HG03469 (cell line): ENCODE results near the gene PCDH18.
"Not testable (repeated sequence)": the region's sequence is repeated elsewhere in the genome, so short reads cannot be mapped to it uniquely, and the experiment has no call there.

ENCODE experiments used
- ATAC-seq: cut with Tn5 transposase; IDR thresholded peaks from one replicate; pipeline ENCODE4 v1.9.1; 2021; ENCODE audit warnings: mild to moderate bottlenecking, moderate library complexity, moderate number of reproducible peaks; ENCODE audit not compliant: unreplicated experiment

PCDH18 gene

DNA sequence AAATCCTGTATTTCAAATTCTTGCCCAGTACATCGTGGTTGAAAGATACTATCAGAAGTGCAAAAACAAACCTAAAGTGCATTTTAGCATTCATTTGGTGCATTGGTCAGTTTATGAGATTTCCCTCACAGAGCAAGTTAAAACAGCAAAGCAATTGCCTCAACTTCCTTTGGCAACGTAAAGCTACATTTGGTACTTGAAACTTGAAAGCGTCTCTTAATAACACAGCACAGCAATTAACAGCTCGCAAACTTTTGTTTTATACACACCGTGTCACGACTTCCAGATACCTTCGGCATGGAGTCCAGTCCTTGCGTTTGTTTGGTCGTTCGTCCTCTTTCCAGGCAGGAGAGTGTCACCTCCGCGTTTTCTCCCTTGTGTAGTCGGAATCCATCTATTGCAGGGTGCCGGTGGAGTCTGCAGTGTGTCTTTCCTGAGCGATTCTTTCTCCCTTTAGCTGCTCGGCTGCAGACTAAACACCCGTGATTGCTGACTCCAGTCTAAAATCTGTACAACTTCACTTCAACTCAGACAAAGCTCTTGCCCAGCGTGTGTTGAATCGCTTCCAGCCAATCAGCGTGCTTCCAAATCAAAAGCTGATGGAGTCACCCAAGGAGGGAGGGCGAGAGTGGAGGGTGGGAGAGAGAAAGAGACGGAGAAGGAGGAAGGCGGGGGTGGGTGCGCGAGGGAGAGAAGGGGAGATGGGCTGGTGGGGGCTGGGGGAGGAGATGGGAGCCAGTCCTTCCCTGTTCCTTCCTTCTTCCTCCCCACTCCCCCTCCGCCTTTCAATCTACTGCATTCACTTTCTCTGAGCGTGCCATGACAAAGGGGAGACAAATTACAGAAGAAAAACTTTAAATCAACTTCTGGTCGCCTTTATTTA, at the start of gene PCDH18:
Gene PCDH18 (minus strand): TSS at position 509 of the 883 bp plus-strand sequence. CDS start 406 bp downstream, at position 103.
- no peak for ATAC-seq

GRCh38 chr4:137576446-137576845, 44.2 kb upstream of the PCDH18 start:
- no peak for ATAC-seq

DNA sequence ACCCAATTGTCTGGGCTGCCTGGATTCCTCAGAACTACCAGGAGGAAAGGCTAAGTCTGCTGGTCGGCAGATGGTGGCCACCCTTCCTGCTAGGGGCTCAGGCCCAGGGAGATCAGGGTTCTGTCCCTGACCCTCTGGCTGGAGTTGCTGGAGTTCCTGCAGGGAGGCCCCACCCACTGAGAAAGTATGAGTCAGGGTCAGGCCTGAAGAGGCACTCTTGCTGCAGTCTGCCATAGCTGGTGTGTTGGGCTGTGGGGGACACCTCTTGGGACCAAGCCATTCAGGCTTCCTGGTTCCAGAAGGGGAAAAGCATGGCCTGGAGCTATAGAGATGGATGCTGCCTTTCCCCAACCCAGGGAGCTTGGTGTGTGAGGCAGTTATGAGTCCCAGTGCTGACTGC, 40.4 kb upstream of the PCDH18 start:
- no peak for ATAC-seq

DNA sequence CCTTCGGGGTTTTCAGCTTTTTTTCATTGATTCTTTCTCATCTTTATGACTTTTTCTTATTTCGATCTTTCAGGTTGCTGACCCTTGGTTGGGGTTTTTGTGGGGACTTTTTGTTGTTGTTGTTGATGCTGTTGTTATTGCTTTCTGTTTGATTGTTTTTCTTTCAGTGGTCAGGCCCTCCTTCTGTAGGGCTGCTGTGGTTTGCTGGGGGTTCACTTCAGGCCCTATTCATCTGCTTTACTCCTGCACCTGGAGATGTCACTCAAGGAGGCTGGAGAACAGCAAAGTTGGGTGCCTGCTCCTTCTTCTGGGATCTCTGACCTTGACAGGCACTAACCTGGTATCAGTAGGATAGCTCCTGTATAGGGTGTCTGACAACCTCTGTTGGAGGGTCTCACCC, 39.9 kb upstream of the PCDH18 start:
- ATAC-seq: no peak

DNA sequence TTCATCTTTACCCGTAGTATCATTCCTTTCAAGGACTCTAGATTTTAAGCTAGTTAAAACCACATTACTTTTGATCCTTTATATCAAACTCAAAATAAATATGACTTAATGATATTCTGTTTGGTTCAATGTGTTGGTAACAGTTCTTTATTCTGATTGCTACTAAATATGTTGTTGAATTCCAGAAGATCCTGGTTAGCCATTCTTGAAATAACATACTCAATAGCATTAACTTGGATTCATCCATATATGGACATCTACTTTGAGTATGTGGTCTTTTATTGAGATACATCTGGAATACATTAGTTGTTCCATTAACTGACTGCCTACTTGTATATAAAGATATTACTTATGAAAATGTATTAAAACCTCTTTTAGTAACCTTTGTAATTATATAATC, 27.5 kb upstream of the PCDH18 start:
- ATAC-seq: no peak

- no peak for ATAC-seq
Measured at GRCh38 chr4:137558951-137559350, 26.7 kb upstream of the PCDH18 start.

- no peak for ATAC-seq
Measured at GRCh38 chr4:137545461-137545861, 13.2 kb upstream of the PCDH18 start.

DNA sequence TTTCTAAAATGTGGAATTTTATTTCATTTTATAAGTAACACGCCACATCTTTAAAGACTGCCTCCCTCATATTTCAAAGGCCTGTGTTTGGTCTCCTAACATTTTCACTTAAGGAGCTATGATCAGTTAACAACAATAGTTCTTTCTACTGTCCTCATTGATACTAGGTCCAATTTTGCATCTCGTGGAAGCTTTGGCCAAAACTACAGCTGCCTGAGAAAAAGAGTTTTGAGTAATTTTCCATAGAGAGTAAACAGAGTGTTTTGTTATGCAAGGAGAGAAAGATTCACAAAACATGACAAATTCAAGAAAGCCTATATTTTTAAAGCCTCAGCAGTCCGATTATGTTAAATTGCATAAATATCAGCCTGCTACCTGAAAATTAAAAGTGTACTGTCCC, 11.4 kb upstream of the PCDH18 start:
- no peak for ATAC-seq

DNA sequence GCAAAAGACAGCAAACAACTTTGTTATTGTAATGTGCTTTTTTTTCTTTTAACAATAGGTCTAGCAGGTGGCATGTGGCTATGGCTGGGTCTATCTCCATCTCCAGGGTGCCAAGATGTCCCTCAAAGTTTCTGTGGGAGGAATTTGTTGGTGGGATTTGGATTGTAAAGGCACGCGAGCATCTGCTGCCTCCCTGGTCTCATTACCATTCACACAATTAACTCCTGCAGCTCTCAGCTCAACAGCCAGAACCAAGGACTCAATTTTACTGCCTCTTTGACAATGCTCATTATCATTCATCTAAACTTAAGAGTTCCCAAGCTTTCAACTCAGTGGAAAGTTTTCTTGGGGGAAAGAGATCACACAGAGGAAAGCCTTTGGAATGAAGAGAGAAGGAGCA, 10.9 kb upstream of the PCDH18 start:
- ATAC-seq: no peak

DNA sequence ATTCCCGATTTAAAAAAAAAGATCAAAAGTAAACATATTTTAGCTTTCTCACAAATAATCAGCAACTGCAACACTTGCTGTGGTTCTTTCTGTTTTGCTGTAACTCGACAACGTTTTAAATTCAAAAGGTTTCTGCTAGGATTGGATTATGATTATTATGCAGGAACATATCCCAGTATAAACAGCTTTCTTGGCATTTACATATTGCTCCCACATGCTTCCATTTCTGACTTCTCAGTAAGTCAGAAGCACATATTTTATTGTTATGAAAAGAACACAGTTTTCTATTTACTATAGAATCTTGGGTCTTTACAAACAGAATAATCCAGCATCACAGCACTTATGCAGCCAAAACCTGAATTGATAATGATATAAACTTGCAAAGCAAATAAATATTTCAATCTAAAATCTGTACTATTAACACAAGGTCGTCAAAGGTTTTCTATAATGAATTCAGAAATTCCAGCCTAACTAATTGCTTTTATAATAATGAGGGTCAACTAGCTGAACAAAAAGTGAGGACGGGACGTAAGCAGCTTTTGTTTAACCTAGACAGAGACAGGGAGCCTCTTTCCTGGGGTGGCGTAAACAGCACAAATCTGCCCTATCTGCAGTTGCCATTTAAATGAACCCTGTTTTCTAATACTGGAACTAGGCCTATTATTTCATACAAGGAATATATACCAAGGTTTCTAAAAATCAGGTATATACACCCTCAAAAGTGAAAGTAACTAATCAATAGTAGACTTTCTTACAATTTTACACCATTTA, 9.8 kb upstream of the PCDH18 start:
- ATAC-seq: no peak

- no peak for ATAC-seq
Measured at GRCh38 chr4:137541181-137541580, 8.9 kb upstream of the PCDH18 start.

GRCh38 chr4:137540356-137540755, 8.1 kb upstream of the PCDH18 start:
- ATAC-seq: no peak

DNA sequence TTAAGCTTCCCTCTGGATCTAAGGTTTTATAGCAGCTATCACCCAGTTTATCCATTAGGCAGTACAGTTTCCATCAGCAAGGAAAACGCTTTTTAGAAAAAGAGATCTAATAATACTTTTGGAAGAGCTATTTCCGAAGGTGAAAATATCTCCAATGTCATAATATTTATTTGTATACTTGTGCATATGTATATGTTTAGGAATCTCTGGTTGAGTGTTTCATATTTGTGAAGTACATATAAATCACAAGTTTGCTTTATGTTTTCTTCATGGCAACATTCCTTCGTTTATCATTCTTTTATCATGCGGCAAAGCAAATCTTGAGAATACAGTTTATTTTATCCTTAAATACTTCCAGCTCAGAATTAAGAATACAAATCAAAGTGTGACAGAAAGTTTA, 6.2 kb upstream of the PCDH18 start:
- ATAC-seq: no peak

GRCh38 chr4:137537807-137538206, 5.5 kb upstream of the PCDH18 start:
- ATAC-seq: not testable (repeated sequence)

DNA sequence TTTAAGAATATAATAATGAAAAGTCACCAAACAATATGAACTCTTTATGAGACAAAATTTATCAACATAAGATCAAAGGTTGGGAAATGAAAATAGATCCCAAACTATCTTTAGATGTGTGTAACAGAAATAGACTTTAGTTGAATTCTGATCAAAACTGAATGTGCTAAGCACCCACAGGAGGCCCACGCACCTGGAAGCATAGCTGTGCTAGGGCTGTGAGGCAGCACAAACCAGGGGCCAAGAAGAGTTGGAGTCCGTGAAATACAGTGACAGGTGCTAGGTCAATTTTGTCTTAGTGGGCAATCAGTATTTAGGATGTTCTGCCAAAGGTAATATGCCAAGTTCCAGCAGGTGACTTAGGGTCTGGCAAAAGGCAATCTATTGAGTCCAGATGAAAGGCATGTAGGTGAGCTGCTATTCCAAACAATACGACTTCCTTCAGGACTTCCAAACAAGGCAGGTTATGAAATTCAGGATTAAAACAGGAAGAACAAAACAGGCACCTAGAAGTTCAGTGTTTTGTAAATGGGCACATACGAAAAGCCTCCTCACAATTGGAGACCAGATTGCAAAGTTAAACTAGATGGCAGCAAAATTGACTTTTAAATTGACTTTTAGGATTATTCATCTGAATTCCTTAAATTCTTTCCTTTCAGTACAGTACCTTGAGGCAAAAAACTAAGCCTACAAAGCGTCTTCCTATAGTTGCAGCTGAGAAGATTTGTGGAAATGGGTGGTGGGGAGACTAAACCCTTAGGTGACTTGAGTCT, 4.7 kb upstream of the PCDH18 start:
- ATAC-seq: no peak

DNA sequence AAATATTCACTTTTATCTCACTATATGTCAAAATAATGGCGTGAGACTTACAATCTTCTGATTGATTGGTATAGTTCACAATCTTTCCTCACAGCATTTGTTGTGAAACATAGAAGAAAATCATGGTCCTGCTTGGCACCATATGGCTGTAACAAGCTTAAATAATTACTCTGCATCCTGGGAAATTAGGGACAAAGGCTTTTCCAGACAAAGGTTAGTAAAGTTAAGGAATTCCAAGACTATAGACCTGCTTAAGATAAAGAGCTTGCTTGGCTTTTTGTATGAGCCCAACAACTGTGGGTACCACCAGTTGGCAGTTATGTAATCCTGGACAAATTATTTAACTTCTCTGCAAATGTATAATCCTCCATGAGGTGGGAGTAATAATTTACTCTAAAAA, 3.4 kb upstream of the PCDH18 start:
- no peak for ATAC-seq

DNA sequence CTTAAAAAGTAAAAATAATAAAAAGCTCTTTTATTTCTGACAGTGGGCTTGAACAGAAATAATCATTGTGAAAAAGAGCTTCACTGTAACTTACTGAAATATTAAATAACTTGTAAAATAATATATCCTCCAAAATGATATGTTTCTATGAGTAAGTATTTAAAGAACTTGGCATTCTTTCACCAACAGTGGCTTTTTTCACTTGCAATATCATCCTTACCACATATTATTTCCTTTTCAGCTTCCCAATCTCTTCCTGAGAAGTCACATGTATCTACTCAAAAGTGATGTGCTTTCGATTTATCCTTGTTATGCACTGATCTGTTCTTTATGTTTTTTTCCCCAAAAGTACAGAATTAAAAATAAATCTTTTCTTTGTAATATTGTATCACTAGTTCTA, 2.2 kb upstream of the PCDH18 start:
- no peak for ATAC-seq

GRCh38 chr4:137533855-137534254, 1.6 kb upstream of the PCDH18 start:
- ATAC-seq: no peak

GRCh38 chr4:137532869-137533236, 559 bp upstream of the PCDH18 start:
- ATAC-seq: no peak

DNA sequence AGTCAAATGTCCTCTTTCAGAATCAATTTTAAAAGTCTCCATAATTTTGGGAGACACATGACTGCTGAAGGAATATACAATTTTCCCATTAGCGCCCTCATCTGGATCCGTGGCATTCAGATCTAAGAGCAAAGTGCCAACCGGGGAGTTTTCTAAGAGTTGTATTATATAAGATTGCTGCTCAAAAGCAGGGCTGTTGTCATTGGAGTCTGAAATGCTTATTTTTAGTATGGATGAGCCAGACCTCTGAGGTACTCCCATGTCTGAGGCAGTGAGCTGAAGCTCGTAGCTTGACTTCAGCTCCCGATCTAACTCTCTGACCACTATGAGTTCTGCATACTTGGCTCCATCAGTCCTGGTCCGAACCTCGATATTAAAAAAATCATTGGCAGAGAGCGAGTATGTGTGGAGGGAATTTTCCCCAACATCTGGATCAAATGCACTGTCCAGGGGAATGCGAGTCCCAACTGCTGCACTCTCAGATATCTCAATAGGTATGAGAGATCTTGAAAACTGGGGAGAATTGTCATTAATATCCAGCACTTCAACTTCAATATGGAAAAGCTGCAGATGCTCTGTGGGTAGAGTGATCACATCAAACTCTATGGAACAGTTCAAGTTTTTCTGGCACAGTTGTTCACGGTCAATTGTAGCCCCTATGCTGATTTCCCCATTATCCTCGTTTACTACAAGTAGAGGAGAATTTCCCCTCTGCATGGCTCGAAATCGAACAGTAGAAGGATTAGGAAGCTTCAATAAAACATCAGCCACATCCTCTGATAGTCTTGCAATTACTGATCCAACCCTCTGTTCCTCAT, 917 bp downstream of the PCDH18 start:
- no peak for ATAC-seq

GRCh38 chr4:137530176-137530575, 2.1 kb downstream of the PCDH18 start:
- no peak for ATAC-seq
